ENCODE data around the gene NUDC. TPM values are rescaled to one million over a fixed set of nuclear protein-coding genes. Genes with fewer than 3 reads are reported as not detected.

NUDC gene
- total RNA-seq, 1 donor from 2014 or later: 19.2 TPM

DNA sequence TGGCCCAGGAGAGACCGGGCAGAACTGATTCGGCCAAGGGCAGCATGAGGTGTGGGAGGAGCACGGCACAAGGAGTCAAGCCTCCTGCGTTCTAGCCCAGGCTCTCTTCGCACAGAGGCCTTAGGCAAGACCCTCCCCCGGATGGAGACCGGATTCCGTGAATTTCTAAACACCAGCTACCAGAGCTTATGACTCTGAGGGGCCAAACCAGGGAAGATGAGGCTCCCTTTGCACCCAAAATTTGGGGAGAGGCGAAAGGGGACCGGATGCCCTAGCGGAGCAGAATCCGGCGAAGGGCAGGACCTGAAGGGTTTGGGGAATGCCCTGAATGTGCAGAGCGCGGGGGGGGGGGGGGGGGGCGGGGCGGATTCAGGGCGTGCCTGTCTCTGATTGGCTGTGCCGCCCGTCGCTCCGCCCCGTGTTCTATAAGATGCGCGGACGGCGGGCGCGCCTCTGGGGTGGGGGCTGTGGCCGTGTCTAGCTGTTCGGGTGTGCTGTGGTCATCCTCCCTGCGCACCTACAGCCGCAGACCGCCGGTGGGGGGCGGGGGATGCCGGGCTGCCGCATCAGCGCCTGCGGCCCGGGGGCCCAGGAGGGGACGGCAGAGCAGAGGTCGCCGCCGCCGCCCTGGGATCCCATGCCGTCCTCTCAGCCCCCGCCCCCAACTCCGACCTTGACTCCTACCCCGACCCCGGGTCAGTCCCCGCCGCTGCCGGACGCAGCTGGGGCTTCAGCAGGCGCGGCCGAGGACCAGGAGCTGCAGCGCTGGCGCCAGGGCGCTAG, 71.9 kb downstream of the NUDC start, which contains the start of gene TRNP1:
TRNP1 (plus strand) TSS at position 456 of the 783 bp plus-strand sequence; CDS start at position 551, 95 bp downstream.
- Histone ChIP-seq H3K27ac (peak within 1 kb of the TSS; percentile 73), H3K4me3 (peak within 1 kb of the TSS; percentile 92 to 99), H3K4me1 (peaks cover 14 to 23% of the 10 kb centered on the region in 2 donors), H3K36me3 (no peaks in the 10 kb centered on the region), H3K9me3 (no peaks in the 10 kb centered on the region), H3K27me3 (no peaks in the 10 kb centered on the region)
- no peak for TF ChIP-seq CTCF (IDR thresholded peaks at IDR 0.05)
- intact Hi-C loops (cut with DNase I): loop anchor here (5.0 kb wide), 2 partner anchors 71 to 1894 kb away; partner anchors contain the start of gene NUDC
- peak in 1 of 2 donors; percentile 79 for DNase-seq (ENCODE audit: low spot score in 2 of 2)

DNA sequence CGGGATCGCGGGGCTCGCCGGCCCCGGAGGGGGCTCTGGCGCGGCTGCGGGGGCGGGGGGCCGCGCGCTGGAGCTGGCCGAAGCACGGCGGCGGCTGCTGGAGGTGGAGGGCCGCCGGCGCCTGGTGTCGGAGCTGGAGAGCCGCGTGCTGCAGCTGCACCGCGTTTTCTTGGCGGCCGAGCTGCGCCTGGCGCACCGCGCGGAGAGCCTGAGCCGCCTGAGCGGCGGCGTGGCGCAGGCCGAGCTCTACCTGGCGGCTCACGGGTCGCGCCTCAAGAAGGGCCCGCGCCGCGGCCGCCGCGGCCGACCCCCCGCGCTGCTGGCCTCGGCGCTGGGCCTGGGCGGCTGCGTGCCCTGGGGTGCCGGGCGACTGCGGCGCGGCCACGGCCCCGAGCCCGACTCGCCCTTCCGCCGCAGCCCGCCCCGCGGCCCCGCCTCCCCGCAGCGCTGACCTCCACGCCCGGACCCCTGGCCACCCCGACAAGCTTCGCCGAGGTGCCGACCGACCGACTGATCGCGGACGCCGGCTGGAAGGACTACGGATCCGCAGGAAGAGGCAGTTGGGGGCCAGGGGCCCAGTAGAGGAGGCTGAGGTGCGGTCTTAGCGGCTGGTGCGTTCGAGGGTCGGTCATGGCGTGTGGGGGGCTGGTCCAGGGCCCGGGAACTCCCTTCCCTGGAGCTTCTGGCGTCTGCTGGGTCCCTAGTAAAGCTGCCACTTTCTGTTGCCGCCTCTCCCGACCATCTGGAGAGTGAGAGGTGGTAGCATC, 72.7 kb downstream of the NUDC start:
- peak overlapping the region; percentile 92 to 99 for H3K4me3 ChIP-seq
- no peaks in the 10 kb centered on the region for H3K27me3 ChIP-seq
- TF ChIP-seq CTCF (IDR thresholded peaks at IDR 0.05): no peak
- H3K9me3 ChIP-seq: no peaks in the 10 kb centered on the region
- no peak for DNase-seq (ENCODE audit: low spot score in 2 of 2)
- peaks cover 21 to 30% of the 10 kb centered on the region in 2 donors for H3K4me1 ChIP-seq
- intact Hi-C loops (cut with DNase I): loop anchor here (5.0 kb wide), 2 partner anchors 72 to 1893 kb away; partner anchors contain the start of gene NUDC
- H3K36me3 ChIP-seq: no peaks in the 10 kb centered on the region
- peak overlapping the region; percentile 73 for H3K27ac ChIP-seq

DNA sequence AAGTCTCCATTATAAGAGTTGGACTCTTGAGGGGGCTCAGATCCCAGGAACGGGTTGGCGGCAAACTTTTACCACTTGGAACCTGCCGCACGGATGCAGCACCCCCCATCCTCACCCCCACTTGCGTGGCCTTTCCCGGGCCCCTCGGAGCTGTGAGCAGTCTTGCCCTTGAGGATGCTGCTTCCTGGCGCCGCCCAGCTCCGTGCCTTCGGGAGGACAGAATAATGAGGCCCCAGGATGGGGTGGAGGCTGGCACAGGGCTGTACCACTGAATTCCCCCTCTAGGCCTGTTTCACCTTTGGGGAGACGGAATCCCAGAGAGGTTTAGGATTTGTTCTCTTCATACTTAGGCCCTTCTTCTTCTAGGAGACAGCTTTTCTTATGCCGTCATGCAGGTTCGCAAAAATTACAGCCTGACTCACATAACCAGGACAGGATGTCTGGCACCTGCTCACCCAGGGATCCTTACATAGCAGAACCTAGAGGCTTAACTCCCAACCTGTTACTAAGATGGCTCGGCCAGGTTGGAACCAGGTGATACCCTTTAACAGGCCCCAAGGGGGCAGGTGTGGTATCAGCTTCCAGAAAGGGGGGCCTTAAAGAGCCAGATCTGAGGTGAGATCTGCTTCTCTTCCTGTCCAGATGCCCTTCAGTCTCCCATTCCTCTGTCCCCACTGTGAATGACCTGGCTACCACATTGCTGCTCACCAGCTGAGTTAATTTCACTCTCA, 73.4 kb downstream of the NUDC start:
- Histone ChIP-seq H3K9me3 (no peaks in the 10 kb centered on the region), H3K27me3 (no peaks in the 10 kb centered on the region), H3K4me3 (peak overlapping the region; percentile 92 to 99), H3K27ac (peak overlapping the region; percentile 57 to 73), H3K4me1 (peaks cover 21 to 36% of the 10 kb centered on the region in 2 donors), H3K36me3 (no peaks in the 10 kb centered on the region)
- intact Hi-C loops (cut with DNase I): loop anchor here (5.0 kb wide), 3 partner anchors 73 to 1892 kb away; partner anchors contain the start of genes NUDC and WDTC1
- TF ChIP-seq CTCF (IDR thresholded peaks at IDR 0.05): no peak
- no peak for DNase-seq (ENCODE audit: low spot score in 2 of 2)

- intact Hi-C loops (cut with DNase I): loop anchor here (5.0 kb wide), 1 partner anchor 236 kb away; the partner anchor contains the start of gene WDTC1
- TF ChIP-seq CTCF (IDR thresholded peaks at IDR 0.05): no peak
- Histone ChIP-seq H3K36me3 (no peaks in the 10 kb centered on the region), H3K27me3 (no peaks in the 10 kb centered on the region), H3K4me3 (peak overlapping the region in 1 of 2 donors; percentile 99), H3K4me1 (peaks cover 23 to 45% of the 10 kb centered on the region in 2 donors), H3K9me3 (no peaks in the 10 kb centered on the region), H3K27ac (peak overlapping the region; percentile 57 to 95)
- no peak for DNase-seq (ENCODE audit: low spot score in 2 of 2)
Measured at GRCh38 chr1:26996024-26996423, 74.5 kb downstream of the NUDC start.

Other genes starting within 250 kb of the NUDC start
- gene ARID1A, start 225.7 kb upstream of the NUDC start, total RNA-seq: 104 TPM
- 8.8 TPM for gene PIGV, start 133.8 kb upstream of the NUDC start, total RNA-seq
- gene ZDHHC18, start 95.1 kb upstream of the NUDC start, total RNA-seq: 36.0 TPM
- 17.8 TPM for gene SFN, start 58.6 kb upstream of the NUDC start, total RNA-seq
- gene GPN2, start 31.5 kb upstream of the NUDC start, total RNA-seq: 7.5 TPM
- 2.0 TPM for gene GPATCH3, start 21.3 kb upstream of the NUDC start, total RNA-seq
- not detected for gene NR0B2, start 7.8 kb upstream of the NUDC start, total RNA-seq
- gene KDF1, start 38.7 kb downstream of the NUDC start, total RNA-seq: not detected
- gene TRNP1, start 71.9 kb downstream of the NUDC start, total RNA-seq: 37.6 TPM
- 45.4 TPM for gene TENT5B, start 91.1 kb downstream of the NUDC start, total RNA-seq
- 22.0 TPM for gene SLC9A1, start 233.4 kb downstream of the NUDC start, total RNA-seq

Measured in ascending aorta (tissue), 2 donors.